SW480 (cell line): ENCODE data around the gene LRRC49.
"Not testable (repeated sequence)": the region's sequence is repeated elsewhere in the genome, so short reads cannot be mapped to it uniquely, and the experiment has no call there.

Experiments used
- DNase-seq: peaks from one replicate; pipeline ENCODE4 v3.0.0-alpha.2; 2016; ENCODE audit warnings: low spot score

Gene LRRC49, protein sequence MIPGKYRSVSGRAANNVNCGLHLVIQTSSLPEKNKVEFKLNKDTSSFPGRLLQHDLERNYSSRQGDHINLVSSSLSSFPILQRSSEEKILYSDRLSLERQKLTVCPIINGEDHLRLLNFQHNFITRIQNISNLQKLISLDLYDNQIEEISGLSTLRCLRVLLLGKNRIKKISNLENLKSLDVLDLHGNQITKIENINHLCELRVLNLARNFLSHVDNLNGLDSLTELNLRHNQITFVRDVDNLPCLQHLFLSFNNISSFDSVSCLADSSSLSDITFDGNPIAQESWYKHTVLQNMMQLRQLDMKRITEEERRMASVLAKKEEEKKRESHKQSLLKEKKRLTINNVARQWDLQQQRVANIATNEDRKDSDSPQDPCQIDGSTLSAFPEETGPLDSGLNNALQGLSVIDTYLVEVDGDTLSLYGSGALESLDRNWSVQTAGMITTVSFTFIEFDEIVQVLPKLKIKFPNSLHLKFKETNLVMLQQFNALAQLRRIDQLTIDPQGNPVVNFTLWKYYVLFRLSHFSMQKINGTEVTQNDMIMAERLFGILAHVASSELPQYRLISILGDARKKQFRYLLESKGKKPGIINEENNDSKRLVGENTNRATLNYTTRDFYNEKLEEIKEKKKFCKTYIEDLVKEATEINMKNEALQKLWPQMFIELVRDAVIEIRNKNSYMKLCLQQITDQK

DNA sequence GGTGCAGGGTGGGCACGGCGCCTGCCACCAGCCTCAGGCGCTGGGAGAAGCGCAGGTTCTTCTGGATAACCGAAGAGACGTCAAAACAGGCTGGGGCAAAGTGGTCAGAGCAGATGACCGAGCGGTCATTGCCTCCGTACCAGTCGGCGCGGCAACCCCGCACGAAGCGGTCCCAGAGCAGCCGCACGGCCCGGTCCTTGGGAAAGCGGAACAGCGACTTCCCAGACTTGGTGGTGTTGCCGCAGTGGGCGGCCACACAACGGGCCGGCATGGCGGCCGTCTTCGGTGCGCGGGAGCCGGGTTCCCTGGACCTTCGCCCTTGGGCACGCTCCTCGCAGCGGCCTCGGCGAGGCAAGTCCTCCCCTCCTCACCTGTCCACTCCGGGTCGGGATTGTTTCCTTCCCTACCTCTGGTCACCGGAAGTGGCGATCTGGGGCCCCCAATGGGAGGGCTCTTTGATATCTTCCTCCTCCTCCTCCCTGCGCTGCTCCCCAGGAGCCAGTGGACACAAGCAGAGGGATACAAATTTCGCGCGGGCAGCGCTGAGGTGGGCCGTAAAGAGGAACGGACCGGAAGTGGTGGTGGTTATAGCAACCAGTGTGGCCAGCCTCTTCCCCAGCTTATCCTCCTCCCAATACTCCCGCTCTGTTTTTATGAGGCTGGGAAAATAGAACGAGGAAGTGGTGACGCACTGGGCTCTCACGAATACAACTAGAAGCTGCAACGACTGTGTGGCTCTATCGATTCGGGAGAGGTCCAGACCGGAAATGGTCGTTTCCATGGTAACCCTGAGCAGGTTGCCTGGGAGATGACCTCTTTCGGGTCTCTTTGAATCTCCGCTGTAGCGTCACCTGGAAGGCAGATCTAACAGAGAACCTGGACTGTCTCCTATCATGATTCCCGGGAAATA is at the start of gene LRRC49, which contains the start of gene THAP10:
Gene LRRC49 (plus strand): TSS at position 825 of the 910 bp plus-strand sequence. CDS start 69 bp downstream, at position 894.
Gene THAP10 (minus strand): TSS at position 432 of the 910 bp plus-strand sequence. CDS start 161 bp downstream, at position 271.
- DNase-seq, result peak; percentile 97

DNA sequence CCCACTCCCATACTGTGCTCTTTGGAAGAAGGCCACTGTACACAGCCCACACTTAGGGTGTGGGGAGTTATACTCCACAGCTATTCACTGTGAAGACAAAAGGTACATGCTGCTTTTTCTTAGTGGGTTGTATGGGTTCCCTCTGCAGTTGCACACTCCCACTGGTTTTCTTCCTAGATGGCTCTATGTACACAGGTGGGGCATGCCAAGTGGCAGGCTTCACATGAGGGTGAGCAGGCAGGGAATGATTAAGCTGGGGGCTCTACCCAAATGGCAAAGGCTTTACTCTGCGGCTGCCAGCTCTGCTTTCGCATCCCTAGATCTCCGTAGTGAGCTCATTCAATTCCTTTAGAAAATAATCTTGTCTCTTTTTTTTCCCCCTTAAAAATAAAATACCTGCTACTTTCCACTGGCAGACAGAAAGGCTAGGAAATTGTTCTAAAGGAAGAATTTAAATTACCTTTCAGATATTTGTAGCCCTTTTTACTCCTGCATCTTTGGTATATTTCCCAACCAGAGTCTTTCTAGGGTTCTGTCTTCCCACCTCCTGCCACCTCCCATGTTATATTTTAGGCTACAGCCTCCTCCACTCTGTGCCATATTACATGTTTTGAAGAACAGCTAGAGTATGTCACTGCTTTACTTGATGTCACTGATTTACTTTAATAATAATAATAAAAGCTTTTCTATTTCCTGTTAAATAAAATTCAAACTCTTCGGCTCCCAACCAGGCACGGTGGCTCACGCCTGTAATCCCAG is 46.8 kb upstream of the LRRC49 start:
- no peak for DNase-seq

DNA sequence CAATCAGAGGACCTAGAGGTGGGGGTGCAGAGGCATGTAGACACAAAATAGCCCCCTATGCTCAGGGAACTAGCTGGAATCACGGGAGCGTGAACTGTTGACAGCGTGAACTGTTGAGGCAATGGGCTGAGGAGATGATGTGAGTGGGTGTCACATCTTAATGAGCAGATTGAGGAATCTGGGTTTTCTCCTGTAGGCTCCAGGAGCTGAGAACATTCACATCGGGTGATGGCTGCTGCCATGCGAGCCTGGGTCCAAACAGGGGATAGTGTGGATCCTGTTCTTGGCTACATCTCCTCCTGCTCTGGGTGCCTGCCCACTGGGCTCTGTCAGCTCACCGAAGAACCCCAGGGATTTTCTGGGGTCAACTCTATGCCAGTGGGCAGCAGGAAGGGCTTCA is 40.7 kb upstream of the LRRC49 start:
- no peak for DNase-seq

DNA sequence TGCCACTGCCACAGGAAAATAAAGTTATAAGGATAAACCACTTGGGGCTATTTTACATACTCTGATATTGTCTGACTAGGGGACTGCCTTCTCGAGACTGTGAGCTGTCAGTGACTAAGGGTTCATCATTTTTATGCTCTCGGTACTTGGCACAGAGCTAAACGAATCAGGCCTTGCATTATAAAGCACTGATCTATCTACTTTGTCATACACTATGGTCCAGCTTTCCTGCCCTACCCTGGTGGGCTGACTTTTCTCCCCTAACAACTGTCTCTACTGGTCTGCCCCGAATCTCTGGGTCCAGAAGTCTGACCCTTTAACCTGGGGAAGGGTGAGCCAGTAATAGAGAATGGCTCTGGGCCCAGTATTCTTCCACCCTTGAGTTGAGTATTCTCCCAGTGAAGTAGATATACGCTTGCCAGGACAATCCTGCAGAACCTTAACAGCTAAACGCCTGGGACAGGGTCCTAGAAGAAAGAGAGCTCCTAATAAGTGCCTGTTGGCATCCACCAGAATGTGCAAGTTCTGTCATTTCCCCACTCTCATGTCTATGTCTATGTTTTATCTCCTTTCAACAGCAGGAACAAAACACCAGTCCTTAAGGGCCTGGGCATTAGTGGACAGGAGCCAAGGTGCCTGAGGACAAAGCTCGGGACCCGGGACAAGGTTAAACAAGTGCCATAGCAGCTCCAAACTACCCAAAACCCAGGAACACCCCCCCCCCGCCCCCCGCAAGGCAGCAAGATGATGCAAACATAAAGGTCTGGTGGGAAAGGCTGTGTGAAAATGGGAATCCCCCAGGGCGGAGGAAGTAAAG is 39.9 kb upstream of the LRRC49 start:
- no peak for DNase-seq

DNA sequence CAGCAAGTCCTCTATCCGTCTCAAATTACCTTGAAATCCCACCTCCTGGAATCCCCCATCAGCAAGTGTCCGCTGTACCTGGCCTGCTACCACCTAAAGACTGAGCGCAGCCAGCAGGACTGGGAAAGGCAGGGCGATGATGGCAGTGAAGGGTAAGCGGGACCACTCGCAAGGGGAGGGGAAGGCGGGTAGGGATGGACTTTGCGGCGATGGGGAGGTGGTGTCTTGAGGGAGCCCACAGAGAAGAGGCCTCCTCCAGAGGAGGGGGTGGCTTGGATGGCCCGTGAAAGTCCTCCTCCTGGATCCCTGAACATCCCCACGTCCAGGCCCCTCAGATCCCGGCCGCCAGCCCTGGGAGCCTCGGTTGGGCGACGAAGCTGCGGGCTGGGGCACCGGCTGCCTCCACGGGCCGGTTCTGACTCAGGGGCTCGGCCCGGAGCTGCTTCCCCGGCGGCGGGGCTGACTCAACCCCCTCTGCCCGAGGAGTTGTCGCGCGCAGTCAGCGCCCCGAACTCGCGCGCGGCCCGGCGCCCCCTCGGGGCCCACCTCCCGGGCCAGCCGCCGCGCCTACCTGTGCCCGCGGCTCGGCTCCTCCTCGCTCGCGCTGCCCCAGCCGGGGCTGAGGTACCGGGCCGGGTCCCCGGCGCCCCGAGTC is 39.2 kb upstream of the LRRC49 start:
- peak; percentile 39 for DNase-seq

DNA sequence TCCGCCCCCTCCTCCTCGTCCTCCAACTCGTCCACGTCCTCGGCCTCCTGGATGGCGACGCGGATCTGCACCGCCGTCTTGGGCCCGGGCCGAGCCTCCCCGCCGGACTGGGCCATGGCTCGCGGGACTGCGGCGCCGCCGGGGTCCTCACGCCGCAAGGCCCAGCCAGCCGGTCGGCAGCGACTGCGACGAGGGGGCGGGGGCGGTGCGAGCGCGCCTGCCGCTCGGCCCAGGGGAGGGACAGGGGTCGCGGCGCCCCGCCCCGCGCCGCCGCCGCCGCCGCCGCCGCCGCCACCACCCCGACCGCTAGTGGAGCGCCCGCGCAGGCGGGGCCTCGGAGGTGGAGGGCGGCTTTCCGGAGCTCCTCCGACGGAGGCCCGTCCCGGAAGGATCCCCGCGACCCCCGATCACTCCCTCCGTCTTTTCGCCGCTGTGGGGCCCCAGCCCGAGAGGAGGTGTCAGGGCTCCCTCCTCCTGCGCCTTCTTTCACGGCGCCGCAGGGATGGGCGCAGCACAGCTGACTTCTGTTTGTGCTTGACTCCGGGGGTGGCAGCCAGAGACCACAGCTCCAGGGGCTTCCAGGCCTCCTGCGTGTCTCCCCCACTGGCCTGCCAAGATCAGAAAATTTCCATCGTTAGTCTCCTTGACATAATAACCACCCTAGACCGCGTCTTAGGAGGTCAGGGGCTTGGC is 38.5 kb upstream of the LRRC49 start, which contains the start of gene LARP6:
Gene LARP6 (minus strand): TSS at position 185 of the 693 bp plus-strand sequence. CDS start 69 bp downstream, at position 116.
- peak; percentile 36 for DNase-seq

DNA sequence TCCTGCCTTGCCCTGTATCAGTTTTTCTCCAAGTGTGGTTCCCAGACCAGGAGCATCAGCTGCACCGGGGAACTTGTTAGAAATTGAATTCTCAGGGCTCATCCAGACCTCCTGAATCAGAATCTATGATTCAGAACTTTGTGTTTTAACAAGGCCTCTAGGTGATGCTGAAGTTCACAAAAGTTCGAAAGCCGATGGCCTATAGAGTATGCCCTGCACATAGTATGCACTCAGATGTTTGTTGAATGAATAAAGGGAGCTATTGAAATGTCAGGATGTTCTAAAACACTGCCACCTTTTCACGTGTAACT is 38.0 kb upstream of the LRRC49 start:
- DNase-seq, result peak; percentile 38

DNA sequence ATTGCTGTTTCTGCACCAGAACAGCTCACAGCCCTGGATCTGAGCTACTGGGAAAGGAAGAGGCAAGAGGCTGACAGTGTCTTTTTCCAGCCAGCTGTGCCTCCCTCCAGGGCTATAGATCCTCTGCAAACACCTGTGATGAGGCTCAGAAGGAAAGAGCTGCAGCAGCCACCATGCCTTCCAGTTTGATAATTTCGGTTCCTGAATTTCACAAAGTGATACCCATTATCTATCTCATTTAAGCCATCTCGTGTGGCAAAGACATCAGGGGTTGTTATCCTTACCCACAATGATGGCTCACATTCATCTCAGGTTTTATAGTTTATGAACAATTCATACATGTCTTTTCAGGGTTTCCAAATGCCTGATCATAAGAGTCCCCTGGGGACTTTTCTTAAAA is 36.9 kb upstream of the LRRC49 start:
- no peak for DNase-seq

DNA sequence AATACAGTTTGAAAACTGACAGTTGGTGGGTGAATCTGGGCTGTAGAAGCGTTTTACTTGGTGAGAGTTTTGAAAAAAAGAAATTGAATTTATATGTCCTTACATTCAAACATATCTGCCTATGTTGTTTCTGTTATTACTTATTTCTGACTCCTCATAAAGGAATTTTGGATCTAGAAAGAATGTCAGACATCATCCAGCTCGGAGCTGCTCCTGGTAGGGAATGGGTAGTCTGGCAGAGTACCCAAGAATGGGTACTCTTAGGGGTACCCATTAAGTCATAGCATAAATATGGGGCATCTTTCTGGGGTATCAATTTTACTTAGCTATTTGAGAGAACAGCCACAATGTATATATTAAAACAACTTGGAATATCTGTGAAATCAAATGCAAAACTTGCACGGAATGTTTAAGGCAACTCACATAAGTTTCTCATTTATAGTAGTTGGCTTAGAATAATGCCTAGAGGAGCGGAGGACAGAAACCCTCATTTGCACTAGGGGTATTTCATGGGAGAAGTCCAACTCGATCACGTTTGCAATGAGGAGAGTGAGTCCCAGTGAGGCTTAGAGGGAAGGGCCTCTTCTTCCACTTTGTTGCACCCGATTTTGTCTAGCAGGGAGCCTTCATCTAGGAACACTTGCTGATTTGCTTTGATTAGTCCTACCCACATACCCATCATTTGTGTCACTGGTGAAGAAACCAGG is 36.3 kb upstream of the LRRC49 start:
- DNase-seq, result no peak

DNA sequence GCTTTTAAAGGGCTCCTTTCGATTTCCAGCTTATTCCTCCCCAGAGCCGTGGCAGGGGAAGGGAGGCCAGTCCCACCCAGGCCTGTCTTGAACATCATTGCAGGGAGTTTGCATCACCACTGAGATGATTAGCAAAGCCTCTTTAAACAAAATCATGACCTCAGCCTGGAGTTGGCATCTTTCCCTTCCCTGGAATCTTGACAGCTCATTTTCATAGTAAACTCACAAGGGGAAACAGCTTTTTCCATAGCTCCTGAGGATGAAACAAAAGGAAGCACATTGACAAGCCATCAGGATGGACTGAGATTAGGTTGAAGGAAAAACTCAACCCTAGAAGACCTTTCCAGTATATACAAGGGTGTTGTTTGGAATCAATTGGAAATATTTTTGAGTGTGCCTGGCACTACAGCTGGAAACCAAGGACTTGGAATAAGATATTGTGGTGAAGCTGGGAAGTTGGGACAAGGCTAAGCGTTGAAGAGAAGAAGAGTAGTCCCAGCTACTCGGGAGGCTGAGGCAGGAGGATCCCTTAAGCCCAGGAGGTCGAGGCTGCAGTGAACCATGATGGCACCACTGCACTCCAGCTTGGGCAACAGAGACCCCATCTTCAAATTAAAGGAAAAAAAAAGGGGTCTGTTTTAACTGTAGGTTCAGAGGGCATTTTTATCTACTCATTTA is 35.6 kb upstream of the LRRC49 start:
- DNase-seq, result peak; percentile 71

DNA sequence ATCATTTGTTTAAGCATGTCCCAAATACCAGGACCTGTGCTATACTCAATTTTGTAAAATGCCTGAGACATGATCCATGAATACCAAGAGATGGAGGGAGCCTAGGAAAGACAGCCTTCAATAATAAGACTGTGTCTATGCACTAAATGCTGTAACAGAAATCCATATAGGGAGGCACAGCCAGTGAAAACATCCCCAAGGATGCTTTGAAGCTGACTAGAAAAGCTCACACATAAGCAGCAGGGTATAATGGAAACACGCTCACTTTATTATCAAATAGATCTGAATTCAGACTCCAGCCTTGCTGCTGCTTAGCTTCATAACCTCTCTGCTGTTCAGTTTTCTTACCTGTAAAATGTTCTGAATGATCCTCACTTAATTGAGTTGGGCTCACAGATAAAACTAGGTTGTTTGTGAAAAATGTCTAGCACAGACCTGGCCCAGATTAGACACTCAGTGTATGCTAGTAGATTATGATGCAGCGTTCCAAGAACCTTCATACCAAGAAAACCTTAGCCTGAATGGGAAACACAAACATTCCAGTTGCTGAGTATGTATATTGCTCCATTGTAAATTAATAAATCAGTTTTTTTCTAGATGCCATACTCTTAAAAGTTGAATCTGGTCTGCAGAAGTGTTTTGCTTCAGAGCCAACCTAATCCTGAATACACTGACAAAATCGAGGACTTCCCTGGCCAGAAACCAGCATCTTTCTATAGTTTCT is 34.9 kb upstream of the LRRC49 start:
- no peak for DNase-seq

DNA sequence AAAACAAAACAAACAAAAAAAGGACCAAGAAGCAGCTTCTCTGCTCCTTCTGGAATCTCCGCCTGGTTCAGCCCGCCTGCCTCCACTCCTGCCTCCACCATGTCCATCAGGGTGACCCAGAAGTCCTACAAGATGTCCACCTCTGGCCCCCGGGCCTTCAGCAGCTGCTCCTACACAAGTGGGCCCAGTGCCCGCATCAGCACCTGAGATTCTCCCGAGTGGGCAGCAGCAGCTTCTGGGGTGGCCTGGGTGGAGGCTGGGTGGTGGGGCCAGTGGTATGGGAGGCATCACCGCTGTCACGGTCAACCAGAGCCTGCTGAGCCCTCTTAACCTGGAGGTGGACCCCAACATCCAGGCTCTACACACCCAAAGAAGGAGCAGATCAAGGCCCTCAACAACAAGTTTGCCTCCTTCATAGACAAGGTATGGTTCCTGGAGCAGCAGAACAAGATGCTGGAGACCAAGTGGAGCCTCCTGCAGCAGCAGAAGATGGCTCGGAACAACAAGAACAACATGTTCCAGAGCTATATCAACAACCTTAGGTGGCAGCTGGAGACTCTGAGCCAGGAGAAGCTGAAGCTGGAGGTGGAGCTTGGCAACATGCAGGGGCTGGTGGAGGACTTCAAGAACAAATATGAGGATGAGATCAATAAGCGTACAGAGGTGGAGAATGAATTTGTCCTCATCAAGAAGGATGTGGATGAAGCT is 33.9 kb upstream of the LRRC49 start:
- not testable (repeated sequence) for DNase-seq

DNA sequence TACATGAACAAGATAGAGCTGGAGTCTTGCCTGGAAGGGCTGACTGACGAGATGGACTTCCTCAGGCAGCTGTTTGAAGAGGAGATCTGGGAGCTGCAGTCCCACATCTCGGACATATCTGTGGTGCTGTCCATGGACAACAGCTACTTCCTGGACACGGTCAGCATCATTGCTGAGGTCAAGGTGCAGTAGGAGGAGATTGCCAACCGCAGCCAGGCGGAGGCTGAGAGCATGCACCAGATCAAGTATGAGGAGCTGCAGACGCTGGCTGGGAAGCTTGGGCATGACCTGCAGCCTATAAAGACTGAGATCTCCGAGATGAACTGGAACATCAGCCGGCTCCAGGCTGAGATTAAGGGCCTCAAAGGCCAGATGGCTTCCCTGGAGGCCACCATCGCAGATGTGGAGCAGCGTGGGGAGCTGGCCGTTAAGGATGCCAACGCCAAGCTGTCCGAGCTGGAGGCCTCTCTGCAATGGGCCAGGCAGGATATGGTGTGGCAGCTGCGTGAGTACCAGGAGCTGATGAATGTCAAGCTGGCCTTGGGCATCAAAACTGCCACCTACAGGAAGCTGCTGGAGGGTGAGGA is 33.2 kb upstream of the LRRC49 start:
- no peak for DNase-seq

DNA sequence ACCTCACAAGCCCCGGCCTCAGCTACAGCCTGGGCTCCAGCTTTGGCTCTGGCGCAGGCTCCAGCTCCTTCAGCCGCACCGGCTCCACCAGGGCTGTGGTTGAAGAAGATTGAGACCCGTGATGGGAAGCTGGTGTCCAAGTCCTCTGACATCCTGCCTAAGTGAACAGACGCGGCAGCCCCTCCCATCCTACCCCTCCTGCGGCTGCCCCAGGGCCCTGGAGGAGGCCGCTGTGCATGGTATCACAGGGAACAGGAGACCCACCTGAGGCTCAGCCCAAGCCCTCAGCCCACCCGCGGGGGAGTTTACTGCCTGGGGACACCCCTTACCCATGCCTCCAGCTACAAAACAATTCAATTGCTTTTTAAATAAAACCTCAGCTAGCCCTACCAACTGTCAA is 32.6 kb upstream of the LRRC49 start:
- DNase-seq, result no peak

DNA sequence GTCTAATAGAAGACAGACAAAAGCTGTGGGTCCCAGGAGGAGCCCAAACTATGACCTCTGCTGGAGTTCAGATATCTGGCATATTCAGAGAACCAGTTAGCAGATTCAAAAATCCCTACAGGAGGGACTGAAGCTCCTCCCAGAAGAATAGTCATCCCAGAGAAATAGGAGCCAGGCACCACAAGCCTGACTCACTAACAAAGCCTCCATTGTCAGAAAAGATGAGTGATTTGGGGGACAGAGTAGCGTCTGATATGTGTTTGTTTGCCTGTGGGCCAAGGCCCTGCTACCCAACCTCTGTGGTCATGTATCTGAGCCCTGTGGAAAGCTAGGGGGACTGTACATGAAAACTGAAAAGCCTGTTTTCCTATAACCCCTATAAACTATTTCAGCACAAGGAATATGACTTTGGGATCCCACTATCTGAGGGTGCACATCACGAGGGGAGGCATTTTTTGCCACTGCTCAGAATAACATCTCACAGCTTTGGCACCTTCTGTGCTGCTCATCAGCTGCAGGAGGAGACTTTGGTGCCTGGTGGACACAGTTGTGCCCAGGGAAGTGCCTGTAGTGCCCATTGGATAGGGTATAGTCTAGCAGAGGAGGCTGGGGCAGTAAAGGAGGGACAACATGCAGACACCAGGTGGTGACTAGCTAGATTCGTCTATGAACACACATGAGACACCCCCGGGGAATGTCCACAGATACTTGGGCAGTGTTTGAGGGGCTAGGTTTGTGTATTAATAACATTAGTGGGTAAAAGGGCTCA is 29.0 kb upstream of the LRRC49 start:
- DNase-seq, result peak; percentile 92
